Body of pancreas (tissue), 4 donors: ENCODE results near the gene TBX10.

ENCODE experiments used
- POLR2A ChIP-seq, 3 donors: fragments of 450-650 bp; IDR thresholded peaks; one replicate each; pipeline ENCODE4 v1.6.1; 2016; ENCODE audit warnings: antibody characterized with exemption in 3 of 3, mild to moderate bottlenecking in 2 of 3
- TF ChIP-seq, protein P1 (sequence below), 7 experiments: fragments of 450-650 bp in 4 of 7; fragments of 200-600 bp in 3 of 7; sonication (generic) in 3 of 7; IDR thresholded peaks; one replicate each; pipeline ENCODE4 v1.5.1; 2016 to 2019; ENCODE audit warnings: antibody characterized with exemption in 7 of 7

DNA sequence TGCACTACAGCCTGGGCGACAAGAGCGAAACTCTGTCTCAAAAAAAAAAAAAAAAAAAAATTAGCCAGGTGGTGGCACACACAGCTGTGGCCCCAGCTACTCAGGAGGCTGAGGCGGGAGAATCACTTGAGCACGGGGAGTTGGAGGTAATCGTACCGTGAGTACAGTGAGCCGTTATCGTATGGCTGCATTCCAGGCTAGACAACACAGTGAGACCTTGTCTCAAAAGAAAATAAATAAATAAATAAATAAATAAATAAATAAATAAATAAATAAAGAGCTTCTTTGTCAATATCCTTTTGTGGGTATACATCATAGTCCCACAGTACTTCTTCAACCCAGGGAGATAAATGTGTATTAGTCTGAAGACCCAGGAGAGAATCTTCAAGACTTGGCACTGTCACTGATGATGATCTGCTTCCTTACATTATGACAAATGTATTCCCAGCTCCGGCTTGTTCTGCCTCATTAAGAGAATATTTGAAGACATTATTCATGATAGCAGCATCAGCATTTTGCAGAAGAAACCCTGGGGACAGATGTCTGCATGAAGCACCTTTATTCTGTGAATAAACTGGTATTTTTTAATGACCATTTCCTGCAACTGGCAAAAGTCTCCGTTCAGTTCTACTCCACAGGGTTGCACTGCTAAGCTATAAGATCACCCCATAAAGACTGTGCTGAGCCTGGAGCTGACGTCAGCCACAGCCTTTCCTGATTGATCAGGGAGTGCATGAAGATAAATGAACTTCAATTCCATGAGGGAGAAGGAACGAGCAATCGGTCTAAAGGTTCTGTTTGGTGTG lies 12.6 kb upstream of the TBX10 start:
- TF ChIP-seq, protein P1, sequence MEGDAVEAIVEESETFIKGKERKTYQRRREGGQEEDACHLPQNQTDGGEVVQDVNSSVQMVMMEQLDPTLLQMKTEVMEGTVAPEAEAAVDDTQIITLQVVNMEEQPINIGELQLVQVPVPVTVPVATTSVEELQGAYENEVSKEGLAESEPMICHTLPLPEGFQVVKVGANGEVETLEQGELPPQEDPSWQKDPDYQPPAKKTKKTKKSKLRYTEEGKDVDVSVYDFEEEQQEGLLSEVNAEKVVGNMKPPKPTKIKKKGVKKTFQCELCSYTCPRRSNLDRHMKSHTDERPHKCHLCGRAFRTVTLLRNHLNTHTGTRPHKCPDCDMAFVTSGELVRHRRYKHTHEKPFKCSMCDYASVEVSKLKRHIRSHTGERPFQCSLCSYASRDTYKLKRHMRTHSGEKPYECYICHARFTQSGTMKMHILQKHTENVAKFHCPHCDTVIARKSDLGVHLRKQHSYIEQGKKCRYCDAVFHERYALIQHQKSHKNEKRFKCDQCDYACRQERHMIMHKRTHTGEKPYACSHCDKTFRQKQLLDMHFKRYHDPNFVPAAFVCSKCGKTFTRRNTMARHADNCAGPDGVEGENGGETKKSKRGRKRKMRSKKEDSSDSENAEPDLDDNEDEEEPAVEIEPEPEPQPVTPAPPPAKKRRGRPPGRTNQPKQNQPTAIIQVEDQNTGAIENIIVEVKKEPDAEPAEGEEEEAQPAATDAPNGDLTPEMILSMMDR (IDR thresholded peaks at IDR 0.05): no peak
- TF ChIP-seq POLR2A (IDR thresholded peaks at IDR 0.05): no peak
